H1 (cell line): ENCODE results near the gene GALNTL6. TPM values are rescaled to one million over a fixed set of nuclear protein-coding genes. Genes with fewer than 3 reads are reported as not detected.

ENCODE experiments used
- CTCF ChIA-PET: fragments of 300-600 bp; sonication (Branson Sonifier 250); formaldehyde crosslinking; loops from one replicate; lab custom pipeline; 2021; ENCODE audit not compliant: partially characterized antibody; lab: Charles Lee
- POLR2A ChIA-PET: fragments of 300-600 bp; sonication (Branson Sonifier 250); formaldehyde crosslinking; loops from one replicate; lab custom pipeline; 2021; ENCODE audit warnings: inconsistent platforms; ENCODE audit not compliant: partially characterized antibody; lab: Charles Lee
- DNase-seq, 2 experiments: peaks; one replicate each; pipeline versions ENCODE4 v3.0.0 to v3.0.0-alpha.2; 2010 to 2022; ENCODE audit warnings: low spot score in 2 of 2, low read depth in 1 of 2, mixed read lengths in 1 of 2
- FAIRE-seq: peaks from 2 replicates; lab custom pipeline; 2011; peaks lifted over from hg19 to GRCh38; lab: Jason Lieb, UNC
- H2AFZ ChIP-seq: 2 replicates; pipeline ENCODE4 v1.8.1; 2012; ENCODE audit warnings: low read length, inconsistent platforms
- H2AK5ac ChIP-seq: 2 replicates; pipeline ENCODE4 v1.6.1; 2013; ENCODE audit warnings: low read depth, low read length
- H2BK120ac ChIP-seq: replicated peaks from 2 replicates; pipeline ENCODE3; 2013; ENCODE audit warnings: low read depth, low read length, inconsistent platforms
- H2BK12ac ChIP-seq: 2 replicates; pipeline ENCODE4 v1.6.1; 2013; ENCODE audit warnings: low read depth, low read length
- H2BK15ac ChIP-seq: 2 replicates; pipeline ENCODE4 v1.6.1; 2013; ENCODE audit warnings: low read length
- H2BK20ac ChIP-seq: 2 replicates; pipeline ENCODE4 v1.6.1; 2013; ENCODE audit warnings: low read length
- H2BK5ac ChIP-seq: 2 replicates; pipeline ENCODE4 v1.6.1; 2013; ENCODE audit warnings: low read depth, low read length
- H3K14ac ChIP-seq: 2 replicates; pipeline ENCODE4 v1.6.1; 2013; ENCODE audit warnings: inconsistent platforms; ENCODE audit not compliant: insufficient read length
- H3K18ac ChIP-seq: 2 replicates; pipeline ENCODE4 v1.6.1; 2013; ENCODE audit warnings: low read length; ENCODE audit errors: extremely low read depth
- H3K23ac ChIP-seq: 2 replicates; pipeline ENCODE4 v1.6.1; 2013; ENCODE audit warnings: inconsistent platforms; ENCODE audit not compliant: insufficient read length
- H3K23me2 ChIP-seq: 2 replicates; pipeline ENCODE4 v1.6.1; 2013; ENCODE audit warnings: low read depth, low read length
- H3K27ac ChIP-seq: 2 replicates; pipeline ENCODE4 v1.6.1; 2011; ENCODE audit warnings: low read depth, low read length, inconsistent platforms
- H3K27me3 ChIP-seq, 4 experiments: replicated peaks in 1 of 4; 1 replicate in 1 of 4; 2 replicates in 3 of 4; pipeline versions ENCODE4 v1.6.1 to v1.8.1; 2011 to 2013; ENCODE audit warnings: low read length in 3 of 4, mild to moderate bottlenecking in 3 of 4, inconsistent platforms in 2 of 4, mixed read lengths in 2 of 4, moderate library complexity in 1 of 4; ENCODE audit not compliant: control insufficient read depth in 3 of 4, insufficient read depth in 3 of 4; ENCODE audit errors: extremely low read depth in 1 of 4
- H3K36me3 ChIP-seq, 4 experiments: 2 replicates each; pipeline versions ENCODE4 v1.6.1 to v1.8.1; 2011 to 2013; ENCODE audit warnings: mild to moderate bottlenecking in 4 of 4, low read length in 3 of 4, moderate library complexity in 2 of 4, control low read depth in 1 of 4, inconsistent platforms in 1 of 4; ENCODE audit not compliant: insufficient read depth in 4 of 4, control insufficient read depth in 2 of 4
- H3K4ac ChIP-seq: replicated peaks from 2 replicates; pipeline ENCODE3; 2013; ENCODE audit warnings: low read length, low read depth, mixed read lengths, inconsistent platforms; ENCODE audit not compliant: insufficient read length
- H3K4me1 ChIP-seq, 4 experiments: replicated peaks in 1 of 4; 1 replicate in 1 of 4; 2 replicates in 3 of 4; pipeline versions ENCODE4 v1.6.1 to v1.8.1; 2011 to 2013; ENCODE audit warnings: low read length in 3 of 4, inconsistent platforms in 2 of 4, mixed read lengths in 1 of 4; ENCODE audit not compliant: insufficient read depth in 4 of 4, control insufficient read depth in 3 of 4
- H3K4me2 ChIP-seq, 2 experiments: 2 replicates each; pipeline versions ENCODE4 v1.6.1 to v1.8.1; 2011 to 2013; ENCODE audit warnings: low read depth in 2 of 2, low read length in 2 of 2, control low read depth in 1 of 2, inconsistent platforms in 1 of 2, mild to moderate bottlenecking in 1 of 2; ENCODE audit not compliant: insufficient read depth in 1 of 2
- H3K4me3 ChIP-seq, 4 experiments: fragments of 200-600, 300-600 bp in 1 of 4; sonication (generic), shearing (Covaris generic), sonication (Bioruptor Twin) in 1 of 4; 2 replicates each; pipeline versions ENCODE4 v1.5.1 to v1.8.1; 2011 to 2016; ENCODE audit warnings: low read length in 4 of 4, low read depth in 3 of 4, control low read depth in 2 of 4, inconsistent platforms in 2 of 4, mild to moderate bottlenecking in 2 of 4, mixed read lengths in 1 of 4, moderate library complexity in 1 of 4; ENCODE audit not compliant: insufficient read depth in 2 of 4; ENCODE audit errors: extremely low read depth in 1 of 4
- H3K56ac ChIP-seq: replicated peaks from 2 replicates; pipeline ENCODE3; 2013; ENCODE audit warnings: low read depth, mild to moderate bottlenecking, mixed read lengths, low read length, inconsistent platforms; ENCODE audit not compliant: insufficient read length
- H3K79me1 ChIP-seq: 2 replicates; pipeline ENCODE4 v1.6.1; 2013; ENCODE audit warnings: low read depth, low read length, control low read depth
- H3K79me2 ChIP-seq, 2 experiments: 2 replicates each; pipeline versions ENCODE4 v1.6.1 to v1.8.1; 2012 to 2013; ENCODE audit warnings: low read length in 2 of 2, mild to moderate bottlenecking in 2 of 2, inconsistent platforms in 1 of 2; ENCODE audit not compliant: insufficient read depth in 2 of 2, control insufficient read depth in 1 of 2
- H3K9ac ChIP-seq, 4 experiments: replicated peaks in 1 of 4; 1 replicate in 1 of 4; 2 replicates in 3 of 4; pipeline versions ENCODE4 v1.6.1 to v1.8.1; 2011 to 2013; ENCODE audit warnings: low read depth in 3 of 4, low read length in 3 of 4, control low read depth in 2 of 4, mild to moderate bottlenecking in 2 of 4, moderate library complexity in 2 of 4, inconsistent platforms in 1 of 4; ENCODE audit errors: extremely low read depth in 1 of 4
- H3K9me3 ChIP-seq, 2 experiments: 2 replicates each; pipeline versions ENCODE4 v1.6.1 to v1.8.1; 2012 to 2013; ENCODE audit warnings: mild to moderate bottlenecking in 2 of 2, moderate library complexity in 2 of 2, control low read depth in 1 of 2, inconsistent platforms in 1 of 2, low read depth in 1 of 2, low read length in 1 of 2, mixed read lengths in 1 of 2; ENCODE audit not compliant: insufficient read depth in 2 of 2
- H4K20me1 ChIP-seq, 2 experiments: replicated peaks in 1 of 2; 2 replicates each; pipeline versions ENCODE3 to v1.8.1; 2011 to 2013; ENCODE audit warnings: inconsistent platforms in 2 of 2, low read length in 2 of 2, mild to moderate bottlenecking in 1 of 2; ENCODE audit not compliant: insufficient read depth in 2 of 2, control insufficient read depth in 1 of 2
- H4K5ac ChIP-seq: 2 replicates; pipeline ENCODE4 v1.6.1; 2013; ENCODE audit warnings: low read length, low read depth, mixed read lengths, inconsistent platforms; ENCODE audit not compliant: insufficient read length
- H4K8ac ChIP-seq: 2 replicates; pipeline ENCODE4 v1.8.0; 2013; ENCODE audit warnings: mild to moderate bottlenecking, moderate library complexity, low read length, inconsistent platforms; ENCODE audit not compliant: insufficient read depth; ENCODE audit errors: extremely low read depth
- H4K91ac ChIP-seq: replicated peaks from 2 replicates; pipeline ENCODE3; 2013; ENCODE audit warnings: low read length, mixed read lengths, inconsistent platforms; ENCODE audit not compliant: insufficient read length
- KDM1A ChIP-seq: fragments of 200-600, 300-600 bp; sonication (generic); IDR thresholded peaks from 2 replicates; pipeline ENCODE4 v1.7.1; 2016; ENCODE audit warnings: mild to moderate bottlenecking, low read length, borderline replicate concordance
- SIRT6 ChIP-seq: IDR thresholded peaks from one replicate; pipeline ENCODE4 v1.7.1; 2012; ENCODE audit warnings: low read length, inconsistent platforms
- WGBS, 2 experiments: shearing (Covaris generic) in 1 of 2; methylation state at CpG; one replicate each; pipeline versions ENCODE4 v1.1.6 to v1.1.7; 2013 to 2015; ENCODE audit warnings: low lambda C conversion rate in 2 of 2, mixed read lengths in 2 of 2, inconsistent platforms in 1 of 2, low coverage in 1 of 2, missing lambda C conversion rate in 1 of 2; ENCODE audit not compliant: insufficient replicate concordance in 2 of 2, insufficient coverage in 1 of 2, insufficient read length in 1 of 2; ENCODE audit errors: extremely low coverage in 1 of 2, missing lambda C conversion rate in 1 of 2; 5-methylcytosine and 5-hydroxymethylcytosine counted together
- polyA plus RNA-seq, 7 experiments: library from polyadenylated mRNA; depleted of rRNA in 3 of 7; stranded (reverse) in 5 of 7; unstranded in 2 of 7; fragments of >200 nt in 5 of 7; fragments of 200-250 nt in 2 of 7; gene quantifications; 1 replicate in 5 of 7; 2 replicates in 1 of 7; 4 replicates in 1 of 7; pipeline versions ENCODE4 v1.2.1 to v1.2.3, GENCODE V29; 2011 to 2013; ENCODE audit warnings: missing spikeins in 2 of 7, mixed read lengths in 2 of 7
- total RNA-seq: library from RNA; stranded (reverse); fragmentation: NEBNext Ultra II Directional; extraction: Animal tissue kit (Norgen Biotek cat#: 25700); gene quantifications from 2 replicates; pipeline ENCODE4 v1.2.1, GENCODE V29; 2021
- TF ChIP-seq, protein P1 (sequence below): IDR thresholded peaks from 2 replicates; pipeline ENCODE4 v1.6.1; 2012; ENCODE audit warnings: inconsistent platforms

GALNTL6 gene
- total and polyA plus RNA-seq, 2 of the 8 experiments (the other 6 are each of a cell fraction or from before 2014, with no cell fraction given): 0.03 to 0.32 TPM

DNA sequence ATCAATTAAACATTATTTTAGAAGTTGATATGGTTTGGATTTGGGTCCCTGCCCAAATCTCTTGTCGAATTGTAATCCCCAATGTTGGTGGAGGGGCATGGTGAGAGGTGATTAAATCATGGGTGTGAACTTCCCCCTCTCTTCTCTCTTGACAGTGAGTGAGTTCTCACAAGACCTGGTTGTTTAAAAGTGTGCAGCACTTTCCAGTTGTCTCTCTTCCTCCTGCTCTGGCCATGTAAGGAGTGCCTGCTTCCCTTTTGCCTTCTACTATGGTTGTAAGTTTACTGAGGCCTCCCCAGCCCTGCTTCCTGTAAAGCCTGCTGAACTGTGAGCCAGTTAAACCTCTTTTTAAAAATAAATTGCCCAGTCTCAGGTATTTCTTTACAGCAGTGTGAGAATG, 141.4 kb downstream of the GALNTL6 start:
- no peaks in the 10 kb centered on the region; the same call in 1 of the 2 replicates for H3K23me2 ChIP-seq
- H3K56ac ChIP-seq: no peak overlapping the region
- H3K4me2 ChIP-seq: no peak overlapping the region
- no peaks in the 10 kb centered on the region for H3K4me1 ChIP-seq
- H2BK15ac ChIP-seq: no peak overlapping the region
- no peak overlapping the region for H2BK5ac ChIP-seq
- H4K8ac ChIP-seq: no peak overlapping the region
- 95% methylated on average over 1 of the region's 1 CpG; no CpG with 5 or more reads in 1 of the 2 experiments for WGBS, 2 experiments
- H2AFZ ChIP-seq: 0 out of 2 replicates have a peak overlapping the region, but pooled peaks have one; percentile 51
- no peak for TF ChIP-seq KDM1A
- no peak for TF ChIP-seq SIRT6
- TF ChIP-seq, protein P1, sequence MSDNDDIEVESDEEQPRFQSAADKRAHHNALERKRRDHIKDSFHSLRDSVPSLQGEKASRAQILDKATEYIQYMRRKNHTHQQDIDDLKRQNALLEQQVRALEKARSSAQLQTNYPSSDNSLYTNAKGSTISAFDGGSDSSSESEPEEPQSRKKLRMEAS: no peak
- no peaks in the 10 kb centered on the region for H3K79me2 ChIP-seq
- ChIA-PET POLR2A (no interaction called here), CTCF (no interaction called here)
- H3K27ac ChIP-seq: no peak overlapping the region
- no peak overlapping the region for H4K5ac ChIP-seq
- H2AK5ac ChIP-seq: no peak overlapping the region
- no peaks in the 10 kb centered on the region for H3K36me3 ChIP-seq
- no peaks in the 10 kb centered on the region for H3K9me3 ChIP-seq
- H3K4ac ChIP-seq: no peak overlapping the region
- no peaks in the 10 kb centered on the region for H4K20me1 ChIP-seq
- no peak for DNase-seq
- no peak overlapping the region for H3K9ac ChIP-seq
- H3K14ac ChIP-seq: no peak overlapping the region
- no peak overlapping the region for H3K23ac ChIP-seq
- H3K79me1 ChIP-seq: no peaks in the 10 kb centered on the region
- H2BK12ac ChIP-seq: no peak overlapping the region
- H2BK20ac ChIP-seq: no peak overlapping the region
- H4K91ac ChIP-seq: no peak overlapping the region
- no peak overlapping the region for H3K18ac ChIP-seq
- FAIRE-seq: no peak
- H2BK120ac ChIP-seq: no peak overlapping the region
- no peak overlapping the region for H3K4me3 ChIP-seq
- no peaks in the 10 kb centered on the region for H3K27me3 ChIP-seq
